WTC11 (cell line): ENCODE results near the gene LTBP1. TPM values are rescaled to one million over a fixed set of nuclear protein-coding genes. Genes with fewer than 3 reads are reported as not detected.

Source experiments
- ATAC-seq: fragments of 200-7000 bp; cut with Tn5 transposase; 2 replicates; pipeline ENCODE4 v1.10.0; 2021; ENCODE audit warnings: mild to moderate bottlenecking, moderate library complexity
- CTCF ChIA-PET: fragments of 300-600 bp; sonication (Branson Sonifier 250); formaldehyde crosslinking; loops from one replicate; lab custom pipeline; 2021; ENCODE audit warnings: antibody characterized with exemption; lab: Charles Lee
- POLR2A ChIA-PET: fragments of 350-600 bp; sonication (Branson Sonifier 250); formaldehyde crosslinking; loops from one replicate; lab custom pipeline; 2021; ENCODE audit warnings: antibody characterized with exemption; lab: Charles Lee
- DNase-seq: peaks from one replicate; pipeline ENCODE4 v3.0.0; 2021; ENCODE audit warnings: low spot score
- H3K27ac Mint-ChIP-seq: 2 replicates; pipeline ENCODE4 v1.8.0; 2021; ENCODE audit warnings: mixed read lengths
- H3K27me3 Mint-ChIP-seq: 2 replicates; pipeline ENCODE4 v1.8.0; 2021; ENCODE audit warnings: low read depth, mild to moderate bottlenecking, moderate library complexity, mixed read lengths
- H3K36me3 Mint-ChIP-seq: 2 replicates; pipeline ENCODE4 v1.8.0; 2021; ENCODE audit warnings: mixed read lengths
- H3K4me1 Mint-ChIP-seq: 2 replicates; pipeline ENCODE4 v1.8.0; 2022; ENCODE audit warnings: mixed read lengths
- H3K4me3 Mint-ChIP-seq: 2 replicates; pipeline ENCODE4 v1.8.0; 2021; ENCODE audit warnings: mild to moderate bottlenecking, moderate library complexity, mixed read lengths
- H3K9me3 Mint-ChIP-seq: 2 replicates; pipeline ENCODE4 v1.8.0; 2021; ENCODE audit warnings: mixed read lengths
- CREM ChIP-seq: sonication (generic); formaldehyde crosslinking; IDR thresholded peaks from 2 replicates; pipeline ENCODE4 v1.8.1; 2022; ENCODE audit warnings: mild to moderate bottlenecking, missing genetic modification reagents, moderate library complexity
- CTCF ChIP-seq: fragments of 200-600 bp; IDR thresholded peaks from 2 replicates; pipeline ENCODE4 v1.8.0; 2022; ENCODE audit warnings: antibody characterized with exemption
- E2F4 ChIP-seq: sonication (generic); formaldehyde crosslinking; IDR thresholded peaks from 2 replicates; pipeline ENCODE4 v1.8.1; 2022; ENCODE audit warnings: low read depth, mild to moderate bottlenecking, moderate library complexity, missing genetic modification reagents, borderline replicate concordance
- ETV6 ChIP-seq: sonication (generic); formaldehyde crosslinking; IDR thresholded peaks from 2 replicates; pipeline ENCODE4 v1.8.1; 2022; ENCODE audit warnings: mild to moderate bottlenecking, missing genetic modification reagents
- GABPB1 ChIP-seq: sonication (generic); formaldehyde crosslinking; IDR thresholded peaks from 2 replicates; pipeline ENCODE4 v1.8.1; 2023; ENCODE audit warnings: mild to moderate bottlenecking, missing genetic modification reagents
- HMGXB4 ChIP-seq: sonication (generic); formaldehyde crosslinking; IDR thresholded peaks from 2 replicates; pipeline ENCODE4 v1.8.1; 2023; ENCODE audit warnings: mild to moderate bottlenecking, moderate library complexity, missing genetic modification reagents
- JAZF1 ChIP-seq: fragments of 250-450 bp; sonication (Bioruptor Pico); IDR thresholded peaks from 2 replicates; pipeline ENCODE4 v1.9.0; 2021; ENCODE audit warnings: moderate library complexity, mild to moderate bottlenecking, inconsistent platforms
- MXD4 ChIP-seq: fragments of 250-450 bp; sonication (Bioruptor Pico); IDR thresholded peaks from 2 replicates; pipeline ENCODE4 v1.8.0; 2021; ENCODE audit warnings: mild to moderate bottlenecking, moderate library complexity, borderline replicate concordance
- NR1H2 ChIP-seq: sonication (generic); formaldehyde crosslinking; IDR thresholded peaks from 2 replicates; pipeline ENCODE4 v1.9.0; 2021; ENCODE audit warnings: mild to moderate bottlenecking, moderate library complexity, missing genetic modification reagents
- RORB ChIP-seq: fragments of 250-450 bp; sonication (Bioruptor Pico); IDR thresholded peaks from 2 replicates; pipeline ENCODE4 v1.9.0; 2021; ENCODE audit warnings: mild to moderate bottlenecking
- USF2 ChIP-seq: sonication (generic); formaldehyde crosslinking; IDR thresholded peaks from 2 replicates; pipeline ENCODE4 v1.8.1; 2023; ENCODE audit warnings: mild to moderate bottlenecking, missing genetic modification reagents, moderate library complexity
- ZBTB43 ChIP-seq: sonication (generic); formaldehyde crosslinking; IDR thresholded peaks from 2 replicates; pipeline ENCODE4 v1.8.1; 2023; ENCODE audit warnings: mild to moderate bottlenecking, missing genetic modification reagents
- ZNF219 ChIP-seq: sonication (generic); formaldehyde crosslinking; IDR thresholded peaks from 2 replicates; pipeline ENCODE4 v1.8.0; 2023; ENCODE audit warnings: missing genetic modification reagents, mild to moderate bottlenecking, borderline replicate concordance
- ZNF232 ChIP-seq: sonication (generic); formaldehyde crosslinking; IDR thresholded peaks from 2 replicates; pipeline ENCODE4 v1.8.0; 2022; ENCODE audit warnings: mild to moderate bottlenecking, missing genetic modification reagents
- ZNF317 ChIP-seq: sonication (generic); formaldehyde crosslinking; IDR thresholded peaks from 2 replicates; pipeline ENCODE4 v1.8.1; 2023; ENCODE audit warnings: low read depth, mild to moderate bottlenecking, moderate library complexity, missing genetic modification reagents, borderline replicate concordance
- ZNF416 ChIP-seq: fragments of 250-450 bp; sonication (Bioruptor Pico); IDR thresholded peaks from 2 replicates; pipeline ENCODE4 v1.9.0; 2021; ENCODE audit warnings: mild to moderate bottlenecking, inconsistent platforms
- ZNF512 ChIP-seq: sonication (generic); formaldehyde crosslinking; IDR thresholded peaks from 2 replicates; pipeline ENCODE4 v1.8.1; 2022; ENCODE audit warnings: missing genetic modification reagents, borderline replicate concordance
- ZSCAN18 ChIP-seq: fragments of 250-450 bp; sonication (Bioruptor Pico); IDR thresholded peaks from 2 replicates; pipeline ENCODE4 v2.1.2; 2022; ENCODE audit warnings: mild to moderate bottlenecking, moderate library complexity
- total RNA-seq: library from RNA; stranded (reverse); gene quantifications from 3 replicates; pipeline ENCODE4 v1.2.3, GENCODE V29; 2021

LTBP1 gene
- total RNA-seq, 1 experiment from 2014 or later = 33.6 TPM

GRCh38 chr2:33354981-33355380 lies 408.2 kb downstream of the LTBP1 start (continued):
- TF ChIP-seq ZNF512 (CRISPR knock-in tag) = no peak
- TF ChIP-seq ZNF219 (CRISPR knock-in tag) = no peak
- TF ChIP-seq ZSCAN18 (CRISPR knock-in tag) = no peak
- no peak for TF ChIP-seq E2F4 (CRISPR knock-in tag)
- no peak for TF ChIP-seq NR1H2 (CRISPR knock-in tag)

- Mint-ChIP-seq H3K4me3 (no peak overlapping the region), H3K36me3 (peaks cover 19% of the 10 kb centered on the region), H3K9me3 (peaks cover 18% of the 10 kb centered on the region), H3K4me1 (peaks cover 8% of the 10 kb centered on the region), H3K27me3 (no peaks in the 10 kb centered on the region), H3K27ac (no peak overlapping the region)
- ChIA-PET CTCF (interaction anchor here (0.9 to 2.6 kb wide), 2 partner anchors 14 to 37 kb away, joined by 3 to 6 read pairs; no protein-coding TSS in a partner anchor), POLR2A (no interaction called here)
- DNase-seq (no peak), ATAC-seq (no peak)
- no peak for TF ChIP-seq MXD4 (CRISPR knock-in tag)
- no peak for TF ChIP-seq HMGXB4
- no peak for TF ChIP-seq GABPB1 (CRISPR knock-in tag)
- no peak for TF ChIP-seq E2F4 (CRISPR knock-in tag)
- no peak for TF ChIP-seq ZNF416 (CRISPR knock-in tag)
- TF ChIP-seq USF2 (CRISPR knock-in tag) = no peak
- TF ChIP-seq ZNF317 = no peak
- TF ChIP-seq RORB (CRISPR knock-in tag) = no peak
- TF ChIP-seq JAZF1 = no peak
- no peak for TF ChIP-seq CREM (CRISPR knock-in tag)
- TF ChIP-seq ZBTB43 (CRISPR knock-in tag) = no peak
- TF ChIP-seq CTCF = no peak
- no peak for TF ChIP-seq ZNF232 (CRISPR knock-in tag)
- no peak for TF ChIP-seq ETV6
Measured at GRCh38 chr2:33358878-33359277, 412.1 kb downstream of the LTBP1 start.
